HUES64 (cell line): ENCODE measurements around the gene RPAP3. TPM values are rescaled to one million over a fixed set of nuclear protein-coding genes. Genes with fewer than 3 reads are reported as not detected.

Experiments
- H3K27ac ChIP-seq: 2 replicates; pipeline ENCODE4 v1.7.0; 2013; ENCODE audit warnings: low read depth, low read length, inconsistent platforms
- H3K27me3 ChIP-seq: 2 replicates; pipeline ENCODE4 v1.6.1; 2013; ENCODE audit warnings: mild to moderate bottlenecking, low read length; ENCODE audit not compliant: insufficient read depth
- H3K36me3 ChIP-seq: 2 replicates; pipeline ENCODE4 v1.6.1; 2013; ENCODE audit warnings: mild to moderate bottlenecking, low read length; ENCODE audit not compliant: insufficient read depth
- H3K4me1 ChIP-seq: 2 replicates; pipeline ENCODE4 v1.6.1; 2013; ENCODE audit warnings: mild to moderate bottlenecking, low read length, moderate library complexity; ENCODE audit not compliant: insufficient read depth
- H3K4me3 ChIP-seq: 2 replicates; pipeline ENCODE4 v1.5.1; 2013; ENCODE audit warnings: mild to moderate bottlenecking, low read length, moderate library complexity
- H3K9ac ChIP-seq: 2 replicates; pipeline ENCODE4 v1.6.1; 2013; ENCODE audit warnings: mild to moderate bottlenecking, low read depth, low read length
- H3K9me3 ChIP-seq: 2 replicates; pipeline ENCODE4 v1.6.1; 2013; ENCODE audit warnings: low read depth, low read length; ENCODE audit not compliant: insufficient read depth
- WGBS: fragments of 150-250, 120-280 bp; methylation state at CpG from one replicate; pipeline ENCODE4 v1.1.7; 2013; ENCODE audit warnings: missing lambda C conversion rate; 5-methylcytosine and 5-hydroxymethylcytosine counted together
- polyA plus RNA-seq, 2 experiments: library from polyadenylated mRNA; stranded (reverse); fragments of 50-300 nt; gene quantifications; one replicate each; pipeline ENCODE4 v1.2.3, GENCODE V29; 2013

The RPAP3 gene, protein sequence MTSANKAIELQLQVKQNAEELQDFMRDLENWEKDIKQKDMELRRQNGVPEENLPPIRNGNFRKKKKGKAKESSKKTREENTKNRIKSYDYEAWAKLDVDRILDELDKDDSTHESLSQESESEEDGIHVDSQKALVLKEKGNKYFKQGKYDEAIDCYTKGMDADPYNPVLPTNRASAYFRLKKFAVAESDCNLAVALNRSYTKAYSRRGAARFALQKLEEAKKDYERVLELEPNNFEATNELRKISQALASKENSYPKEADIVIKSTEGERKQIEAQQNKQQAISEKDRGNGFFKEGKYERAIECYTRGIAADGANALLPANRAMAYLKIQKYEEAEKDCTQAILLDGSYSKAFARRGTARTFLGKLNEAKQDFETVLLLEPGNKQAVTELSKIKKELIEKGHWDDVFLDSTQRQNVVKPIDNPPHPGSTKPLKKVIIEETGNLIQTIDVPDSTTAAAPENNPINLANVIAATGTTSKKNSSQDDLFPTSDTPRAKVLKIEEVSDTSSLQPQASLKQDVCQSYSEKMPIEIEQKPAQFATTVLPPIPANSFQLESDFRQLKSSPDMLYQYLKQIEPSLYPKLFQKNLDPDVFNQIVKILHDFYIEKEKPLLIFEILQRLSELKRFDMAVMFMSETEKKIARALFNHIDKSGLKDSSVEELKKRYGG
- 40.2 TPM for polyA plus RNA-seq (2013, experiment 1 of 2)
- 42.5 TPM for polyA plus RNA-seq (2013, experiment 2 of 2)

DNA sequence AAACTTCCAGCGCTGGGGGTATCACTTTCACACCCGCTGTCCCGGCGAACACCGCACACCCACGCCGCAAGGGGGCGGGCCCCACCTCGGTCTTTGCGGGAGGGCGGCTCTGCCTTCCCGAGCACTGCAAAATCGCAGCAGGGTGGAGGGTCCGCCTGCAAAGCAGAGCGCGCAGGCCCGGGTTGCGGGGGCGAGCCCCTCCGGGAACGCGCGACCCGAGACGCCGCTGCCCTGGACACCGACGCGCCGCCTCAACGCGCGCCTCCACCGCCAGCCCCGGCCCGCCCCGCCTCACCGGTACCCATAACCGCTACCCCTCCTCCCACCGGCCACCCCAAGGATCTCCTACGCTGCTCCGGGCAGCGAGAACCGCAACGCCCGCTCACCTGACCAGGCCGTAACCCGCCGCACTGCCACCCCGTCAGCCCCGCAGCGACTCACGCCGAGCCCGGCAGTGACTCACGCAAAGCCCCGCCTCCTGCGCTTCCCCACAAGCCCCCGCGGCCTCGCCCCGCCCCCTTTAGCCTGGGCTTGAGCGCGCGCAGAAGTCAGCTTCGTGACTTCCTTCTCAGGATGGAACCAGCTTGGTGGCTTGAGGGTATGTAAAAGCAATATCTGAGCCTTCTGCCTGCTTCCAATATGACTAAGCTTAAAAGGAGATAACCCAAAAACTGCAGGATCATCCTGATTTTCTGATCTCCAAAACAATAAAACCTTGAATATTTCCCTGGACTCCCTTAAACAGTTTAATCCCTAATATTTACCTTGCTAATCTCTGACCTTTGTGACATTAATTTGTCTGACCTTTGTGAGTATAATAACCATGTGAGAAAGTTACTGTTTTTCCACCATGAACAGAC is at the start of gene RPAP3:
Gene RPAP3, minus strand, starts transcription at position 465 of the 860 bp plus-strand sequence. CDS start 3,190 bp downstream, outside the sequence.
- Histone ChIP-seq H3K4me1 (peaks cover 6% of the 10 kb centered on the region; the same call in 1 of the 2 replicates), H3K9ac (peak within 1 kb of the TSS; percentile 70), H3K27me3 (no peaks in the 10 kb centered on the region), H3K36me3 (peaks cover 16% of the 10 kb centered on the region), H3K9me3 (no peaks in the 10 kb centered on the region), H3K27ac (peak within 1 kb of the TSS; percentile 73), H3K4me3 (peak within 1 kb of the TSS; percentile 87)
- 0% methylated on average over 66 of the region's 66 CpGs for WGBS

DNA sequence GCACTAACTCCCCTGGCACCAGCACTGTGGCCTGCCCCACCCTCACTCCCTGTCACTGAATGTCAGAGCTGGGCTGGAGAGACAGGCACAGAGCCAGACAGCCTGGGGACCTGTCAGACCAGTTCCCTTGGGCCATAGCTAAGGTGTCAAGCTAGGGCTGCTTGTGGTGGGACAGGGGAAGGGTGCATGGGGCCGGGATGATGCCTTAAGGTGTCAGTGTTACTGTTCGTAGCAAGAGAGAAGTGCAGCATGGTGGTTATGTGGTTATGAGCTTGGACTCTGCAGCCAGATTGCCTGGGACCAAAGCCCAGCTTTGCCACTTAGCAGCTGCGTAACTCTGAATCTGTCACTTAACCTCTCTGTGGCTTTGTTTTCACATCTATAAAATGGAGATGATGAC is 49.1 kb upstream of the RPAP3 start:
- H3K9ac ChIP-seq = no peak overlapping the region
- 94% methylated on average over 3 of the region's 3 CpGs for WGBS
- H3K4me1 ChIP-seq = peaks cover 25% of the 10 kb centered on the region
- H3K9me3 ChIP-seq = no peaks in the 10 kb centered on the region
- no peaks in the 10 kb centered on the region for H3K36me3 ChIP-seq
- H3K27ac ChIP-seq = no peak overlapping the region
- no peak overlapping the region for H3K4me3 ChIP-seq
- H3K27me3 ChIP-seq = 0 out of 2 replicates have a peak, but pooled peaks cover 3% of the 10 kb centered on the region

DNA sequence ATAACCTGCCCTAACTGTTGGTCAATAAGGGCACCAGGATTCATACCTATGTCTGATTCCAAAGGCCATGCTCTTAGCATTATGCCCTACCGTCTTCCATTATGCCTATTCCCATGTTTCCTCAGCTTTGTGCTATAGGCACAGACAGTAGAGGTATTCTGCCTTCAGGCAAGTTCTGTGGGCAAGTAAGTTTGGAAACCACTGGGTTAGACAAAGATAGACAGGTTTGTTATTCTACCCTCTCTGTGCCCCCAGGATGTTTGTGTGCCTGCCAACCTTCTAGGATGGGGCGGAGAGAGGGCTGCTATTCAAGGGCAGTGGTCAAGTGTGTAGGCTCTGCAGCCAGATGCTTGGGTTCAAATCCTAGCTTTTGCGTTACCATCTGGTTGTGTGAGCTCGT is 48.3 kb upstream of the RPAP3 start:
- Histone ChIP-seq H3K27me3 (no peaks in the 10 kb centered on the region), H3K4me3 (no peak overlapping the region), H3K9ac (no peak overlapping the region), H3K9me3 (no peaks in the 10 kb centered on the region), H3K27ac (peak overlapping the region; percentile 36), H3K36me3 (no peaks in the 10 kb centered on the region), H3K4me1 (peaks cover 25% of the 10 kb centered on the region)
- 88% methylated on average over 4 of the region's 4 CpGs for WGBS

DNA sequence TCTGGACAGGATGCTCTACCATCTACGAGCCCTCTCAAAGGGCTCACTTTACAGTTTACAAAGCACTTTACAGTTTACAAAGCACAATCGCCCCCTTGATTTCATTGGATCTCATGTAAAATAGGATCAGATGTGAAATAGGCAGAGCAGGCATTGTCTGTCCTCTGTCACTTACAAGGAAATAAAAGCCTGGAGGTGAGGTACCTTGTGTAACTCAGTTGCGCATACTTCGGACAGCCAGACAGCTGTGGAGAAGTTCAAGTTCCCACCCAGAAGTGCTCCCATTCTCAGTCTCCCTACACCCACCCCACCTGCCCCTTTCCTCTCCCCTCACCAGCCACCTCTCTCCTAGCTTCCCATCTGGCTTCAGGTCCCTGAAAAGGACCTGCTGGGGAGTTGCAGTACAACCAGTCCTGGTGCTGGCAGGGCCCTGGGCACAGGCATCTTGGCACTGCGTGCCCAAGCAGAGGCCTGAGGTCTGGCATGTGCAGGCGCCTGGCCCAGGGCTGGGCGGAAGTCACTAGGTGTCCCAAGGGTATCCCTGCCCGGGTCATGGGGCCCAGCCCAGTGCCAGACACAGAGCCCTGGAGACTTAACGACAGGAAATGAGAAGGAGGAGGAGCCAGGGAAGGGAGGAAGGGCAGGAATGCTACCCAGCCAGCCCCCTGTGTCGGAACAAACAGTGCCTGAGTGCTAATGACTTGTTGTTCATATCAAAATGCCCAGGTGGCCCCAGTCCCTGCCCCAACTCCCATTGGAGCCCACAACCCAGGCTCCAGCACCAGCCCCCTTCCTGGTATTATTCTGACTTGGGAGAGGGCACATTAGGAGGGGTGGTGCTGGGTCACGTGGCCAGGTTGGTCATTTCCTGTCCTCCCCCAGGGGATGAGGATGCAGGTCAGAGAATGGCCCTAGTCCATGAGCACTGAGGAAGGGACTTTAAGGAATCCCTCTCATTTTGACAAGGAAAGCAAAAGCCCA is 47.5 kb upstream of the RPAP3 start:
- H3K4me1 ChIP-seq = peaks cover 23% of the 10 kb centered on the region
- no peaks in the 10 kb centered on the region for H3K9me3 ChIP-seq
- H3K36me3 ChIP-seq = no peaks in the 10 kb centered on the region
- WGBS = 64% methylated on average over 11 of the region's 11 CpGs
- no peak overlapping the region for H3K4me3 ChIP-seq
- H3K9ac ChIP-seq = peak overlapping the region; percentile 30; the same call in 1 of the 2 replicates
- H3K27me3 ChIP-seq = no peaks in the 10 kb centered on the region
- H3K27ac ChIP-seq = peak overlapping the region; percentile 36

DNA sequence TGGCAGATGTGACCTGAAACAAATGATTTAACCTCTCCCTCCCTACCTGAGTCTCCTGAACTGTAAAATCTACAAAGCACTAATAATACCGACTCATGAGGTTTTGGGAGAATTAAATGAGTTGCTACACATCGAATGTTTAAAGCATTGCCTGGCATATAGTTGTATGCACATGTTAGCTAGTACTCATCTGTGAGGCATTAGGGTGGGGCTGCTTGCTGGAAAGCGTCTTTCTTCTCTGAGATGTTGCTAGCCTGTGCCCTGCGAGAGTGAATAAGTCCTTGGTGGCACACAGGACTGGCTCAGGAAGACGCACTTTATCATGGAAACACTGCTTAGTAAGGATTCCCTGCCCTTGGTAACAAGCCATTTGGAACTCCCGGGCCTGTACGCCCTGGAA is 46.7 kb upstream of the RPAP3 start:
- H3K36me3 ChIP-seq = no peaks in the 10 kb centered on the region
- H3K9me3 ChIP-seq = no peaks in the 10 kb centered on the region
- no peak overlapping the region for H3K9ac ChIP-seq
- H3K4me1 ChIP-seq = peaks cover 15% of the 10 kb centered on the region
- no peaks in the 10 kb centered on the region for H3K27me3 ChIP-seq
- H3K27ac ChIP-seq = no peak overlapping the region
- no peak overlapping the region for H3K4me3 ChIP-seq
- 93% methylated on average over 7 of the region's 7 CpGs for WGBS

DNA sequence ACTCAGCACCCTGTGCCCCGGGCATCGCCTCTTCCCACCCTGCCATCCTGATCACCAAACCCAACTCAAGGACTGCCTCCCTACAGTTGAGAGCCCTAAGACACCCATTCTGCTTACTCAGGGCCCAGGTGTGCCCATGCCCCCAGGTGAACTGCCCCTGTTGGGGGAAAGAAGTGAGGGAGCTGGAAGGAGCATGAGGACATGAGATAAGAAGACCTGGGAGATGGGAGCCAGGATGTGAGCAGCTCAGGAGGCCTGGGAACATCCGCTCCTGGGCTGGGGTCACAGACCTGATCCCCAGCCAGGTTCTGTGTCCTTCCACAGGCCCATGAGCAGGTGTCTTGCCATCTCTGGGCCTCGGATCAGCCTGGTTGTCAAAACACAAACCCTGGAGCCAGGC is 46.3 kb upstream of the RPAP3 start:
- no peak overlapping the region for H3K27ac ChIP-seq
- no peak overlapping the region for H3K9ac ChIP-seq
- WGBS = 98% methylated on average over 4 of the region's 4 CpGs
- H3K4me1 ChIP-seq = peaks cover 14% of the 10 kb centered on the region
- H3K27me3 ChIP-seq = no peaks in the 10 kb centered on the region
- H3K9me3 ChIP-seq = no peaks in the 10 kb centered on the region
- no peaks in the 10 kb centered on the region for H3K36me3 ChIP-seq
- H3K4me3 ChIP-seq = no peak overlapping the region

DNA sequence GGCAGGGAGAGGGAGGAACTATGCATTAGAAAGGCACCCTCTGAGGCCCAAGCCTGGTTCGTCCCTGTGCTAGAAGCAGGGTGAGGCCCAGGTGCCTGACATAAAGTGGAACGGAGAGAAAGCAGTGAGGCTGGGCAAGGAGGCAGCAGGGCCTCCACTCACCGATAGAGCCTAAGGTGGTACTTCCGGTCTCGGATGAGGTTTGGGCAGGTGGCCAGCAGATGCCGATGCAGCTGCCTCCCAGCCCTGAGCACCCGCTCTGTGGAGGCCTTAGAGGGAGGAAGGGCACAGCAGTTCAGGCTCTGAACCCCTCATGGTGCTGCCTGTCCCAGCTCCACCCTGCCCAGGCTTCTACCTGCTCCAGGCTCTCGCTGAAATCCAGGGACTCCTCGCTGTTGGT is 45.7 kb upstream of the RPAP3 start:
- Histone ChIP-seq H3K27me3 (no peaks in the 10 kb centered on the region), H3K36me3 (no peaks in the 10 kb centered on the region), H3K9ac (no peak overlapping the region), H3K4me3 (no peak overlapping the region), H3K9me3 (no peaks in the 10 kb centered on the region), H3K4me1 (peaks cover 14% of the 10 kb centered on the region), H3K27ac (no peak overlapping the region)
- WGBS = 92% methylated on average over 9 of the region's 9 CpGs

DNA sequence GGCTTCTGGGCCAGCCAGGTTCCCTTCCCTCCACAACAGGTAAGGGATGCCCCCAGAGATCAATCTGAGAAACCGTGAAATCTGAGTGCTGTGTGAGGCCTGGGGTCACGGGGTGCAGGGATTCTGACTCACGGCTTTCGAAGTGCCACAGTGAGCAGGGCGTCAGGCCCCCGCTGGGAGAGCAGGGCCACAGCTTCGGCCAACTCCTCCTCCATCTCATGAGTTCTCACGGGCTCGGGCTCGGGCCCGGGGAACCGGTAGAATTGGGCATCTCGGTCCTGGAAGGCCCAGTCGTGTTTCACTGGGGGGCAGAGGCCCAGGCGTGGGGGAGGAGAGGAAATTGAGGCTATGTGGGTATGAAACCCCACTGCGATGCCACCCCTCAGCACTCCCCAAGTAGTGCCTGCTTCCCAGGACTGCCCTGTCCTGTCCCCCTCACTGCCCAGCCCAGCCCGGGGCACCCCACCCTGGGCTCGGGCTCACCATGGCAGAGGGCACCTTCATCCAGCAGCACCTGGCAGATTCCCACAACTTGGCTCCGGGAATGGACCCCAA is 45.2 kb upstream of the RPAP3 start:
- Histone ChIP-seq H3K4me3 (no peak overlapping the region), H3K9me3 (no peaks in the 10 kb centered on the region), H3K27me3 (no peaks in the 10 kb centered on the region), H3K27ac (no peak overlapping the region), H3K9ac (no peak overlapping the region), H3K4me1 (peaks cover 14% of the 10 kb centered on the region), H3K36me3 (no peaks in the 10 kb centered on the region)
- WGBS = 89% methylated on average over 19 of the region's 19 CpGs

DNA sequence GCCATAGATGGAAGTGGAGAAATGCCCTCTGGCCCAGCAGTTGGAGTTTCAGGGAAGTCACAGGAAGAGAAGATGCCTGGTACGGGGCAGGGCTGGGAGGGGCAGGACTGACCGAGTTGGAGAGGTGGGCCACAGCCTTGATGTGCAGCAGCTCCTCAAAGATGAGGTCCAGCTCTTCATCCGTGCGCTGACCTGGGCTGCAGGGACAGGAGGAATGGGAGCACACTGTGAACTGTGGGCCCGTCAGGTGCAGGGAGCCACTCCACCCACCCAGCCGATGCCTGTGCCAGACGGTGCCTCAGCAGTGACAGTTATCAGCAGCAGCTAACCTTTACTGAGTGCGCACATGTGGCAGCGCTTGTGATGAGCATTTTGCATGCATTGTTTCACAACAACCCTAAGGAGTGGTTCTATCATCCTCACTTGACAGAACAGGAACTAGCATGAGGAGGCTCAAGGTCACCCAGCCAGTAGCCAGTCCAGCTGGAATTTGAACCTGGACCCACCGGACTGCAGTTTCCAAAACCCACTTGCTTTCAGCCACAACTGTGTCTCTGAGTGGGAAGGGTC is 44.5 kb upstream of the RPAP3 start:
- WGBS = 94% methylated on average over 10 of the region's 10 CpGs

DNA sequence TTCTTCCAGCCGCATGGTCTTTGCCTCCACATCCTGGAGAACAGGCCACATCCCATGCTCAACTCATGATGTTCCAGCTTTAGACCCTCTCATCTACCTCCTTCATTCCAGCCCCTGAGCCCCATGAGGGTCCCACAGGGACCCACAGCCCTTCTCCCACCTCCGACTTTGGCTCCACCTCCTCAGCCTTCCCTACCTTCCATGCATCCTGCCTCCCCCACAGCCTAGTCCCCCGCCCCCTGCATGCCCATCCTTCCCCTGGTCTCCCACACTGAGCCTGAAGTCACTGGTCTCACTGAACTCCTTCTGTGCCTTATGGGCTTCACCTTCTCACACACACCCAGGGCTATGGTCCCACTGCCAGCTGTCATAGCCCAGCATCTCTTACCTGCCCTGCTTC is 43.1 kb upstream of the RPAP3 start:
- Histone ChIP-seq H3K9ac (no peak overlapping the region), H3K36me3 (no peaks in the 10 kb centered on the region), H3K27me3 (no peaks in the 10 kb centered on the region), H3K4me3 (no peak overlapping the region), H3K27ac (no peak overlapping the region), H3K4me1 (peaks cover 11% of the 10 kb centered on the region), H3K9me3 (no peaks in the 10 kb centered on the region)
- 90% methylated on average over 3 of the region's 3 CpGs for WGBS

More for the DNA sequence above, 44.5 kb upstream of the RPAP3 start:
- no peaks in the 10 kb centered on the region for H3K9me3 ChIP-seq
- H3K27me3 ChIP-seq = no peaks in the 10 kb centered on the region
- no peak overlapping the region for H3K4me3 ChIP-seq
- H3K27ac ChIP-seq = no peak overlapping the region
- no peak overlapping the region for H3K9ac ChIP-seq
- no peaks in the 10 kb centered on the region for H3K36me3 ChIP-seq
- peaks cover 14% of the 10 kb centered on the region for H3K4me1 ChIP-seq
